ENCODE data around the gene RUSF1.

- no peak for TF ChIP-seq EZH2phosphoT487 (IDR thresholded peaks at IDR 0.05; ENCODE audit: borderline replicate concordance, low read depth)
- TF ChIP-seq FOSL2 (IDR thresholded peaks at IDR 0.05; ENCODE audit: borderline replicate concordance, low read depth), result no peak
- TF ChIP-seq YY1 (IDR thresholded peaks at IDR 0.05; ENCODE audit: low read depth), result no peak
- TF ChIP-seq, protein P1, sequence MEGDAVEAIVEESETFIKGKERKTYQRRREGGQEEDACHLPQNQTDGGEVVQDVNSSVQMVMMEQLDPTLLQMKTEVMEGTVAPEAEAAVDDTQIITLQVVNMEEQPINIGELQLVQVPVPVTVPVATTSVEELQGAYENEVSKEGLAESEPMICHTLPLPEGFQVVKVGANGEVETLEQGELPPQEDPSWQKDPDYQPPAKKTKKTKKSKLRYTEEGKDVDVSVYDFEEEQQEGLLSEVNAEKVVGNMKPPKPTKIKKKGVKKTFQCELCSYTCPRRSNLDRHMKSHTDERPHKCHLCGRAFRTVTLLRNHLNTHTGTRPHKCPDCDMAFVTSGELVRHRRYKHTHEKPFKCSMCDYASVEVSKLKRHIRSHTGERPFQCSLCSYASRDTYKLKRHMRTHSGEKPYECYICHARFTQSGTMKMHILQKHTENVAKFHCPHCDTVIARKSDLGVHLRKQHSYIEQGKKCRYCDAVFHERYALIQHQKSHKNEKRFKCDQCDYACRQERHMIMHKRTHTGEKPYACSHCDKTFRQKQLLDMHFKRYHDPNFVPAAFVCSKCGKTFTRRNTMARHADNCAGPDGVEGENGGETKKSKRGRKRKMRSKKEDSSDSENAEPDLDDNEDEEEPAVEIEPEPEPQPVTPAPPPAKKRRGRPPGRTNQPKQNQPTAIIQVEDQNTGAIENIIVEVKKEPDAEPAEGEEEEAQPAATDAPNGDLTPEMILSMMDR (IDR thresholded peaks at IDR 0.05), result no peak
- no peak for TF ChIP-seq POLR2AphosphoS5 (IDR thresholded peaks at IDR 0.05; ENCODE audit: low read depth, low read length)
- no peak for TF ChIP-seq MXI1 (IDR thresholded peaks at IDR 0.05; ENCODE audit: low read depth, low read length)
These were observed 32.3 kb downstream of the RUSF1 start for GRCh38 chr16:31475946-31476302.
